ENCODE results near the gene GSAP.
"Not testable (repeated sequence)": the region's sequence is repeated elsewhere in the genome, so short reads cannot be mapped to it uniquely, and the experiment has no call there.

The GSAP gene

GRCh38 chr7:77351539-77352004, 64.6 kb downstream of the GSAP start:
- TF ChIP-seq CTCF (IDR thresholded peaks at IDR 0.05): no peak
- Histone ChIP-seq H3K36me3 (ENCODE audit: control insufficient read depth, insufficient read depth, low read length) (no peaks in the 10 kb centered on the region), H3K4me2 (ENCODE audit: low read length) (no peak overlapping the region), H3K27ac (no peak overlapping the region), H3K9me3 (ENCODE audit: control insufficient read depth, low read length) (no peaks in the 10 kb centered on the region), H2AFZ (no peak overlapping the region), H3K4me3 (ENCODE audit: low read depth, low read length) (no peak overlapping the region), H3K27me3 (ENCODE audit: control insufficient read depth, insufficient read depth, low read length) (no peaks in the 10 kb centered on the region), H3K9ac (no peak overlapping the region), H3K79me2 (no peaks in the 10 kb centered on the region), H3K4me1 (no peaks in the 10 kb centered on the region)

- no peak overlapping the region for H3K27ac ChIP-seq
- no peaks in the 10 kb centered on the region for H3K9me3 ChIP-seq (ENCODE audit: control insufficient read depth, low read length)
- H3K4me1 ChIP-seq: no peaks in the 10 kb centered on the region
- no peak overlapping the region for H3K9ac ChIP-seq
- H3K27me3 ChIP-seq (ENCODE audit: control insufficient read depth, insufficient read depth, low read length): no peaks in the 10 kb centered on the region
- no peak overlapping the region for H2AFZ ChIP-seq
- no peaks in the 10 kb centered on the region for H3K79me2 ChIP-seq
- H3K36me3 ChIP-seq (ENCODE audit: control insufficient read depth, insufficient read depth, low read length): no peaks in the 10 kb centered on the region
- TF ChIP-seq CTCF (IDR thresholded peaks at IDR 0.05): no peak
- H3K4me2 ChIP-seq (ENCODE audit: low read length): no peak overlapping the region
- H3K4me3 ChIP-seq (ENCODE audit: low read depth, low read length): no peak overlapping the region
Observed at GRCh38 chr7:77349141-77349540, 67.0 kb downstream of the GSAP start.

DNA sequence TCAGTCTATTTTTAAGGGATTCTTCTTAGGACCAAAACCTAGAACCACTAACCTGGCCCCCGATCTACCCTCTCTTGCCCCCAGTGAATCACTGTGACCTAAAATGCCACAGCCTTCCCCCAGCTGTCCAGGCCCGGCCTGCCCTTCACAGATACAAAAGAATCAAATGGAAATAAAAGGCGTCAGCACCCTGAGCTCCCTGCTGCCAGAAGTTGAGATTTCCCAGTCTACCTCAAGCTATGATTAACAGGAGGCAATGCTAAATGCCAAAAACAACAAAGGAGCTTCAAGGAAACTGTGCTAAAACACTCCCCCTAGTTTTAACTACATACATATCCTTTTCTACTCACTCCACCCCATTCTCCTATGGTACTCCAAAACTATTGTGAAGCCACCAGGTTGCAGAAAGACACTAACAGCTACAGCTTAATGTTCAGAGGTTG, 67.8 kb downstream of the GSAP start:
- Histone ChIP-seq H3K79me2 (no peaks in the 10 kb centered on the region), H2AFZ (no peak overlapping the region), H3K36me3 (ENCODE audit: control insufficient read depth, insufficient read depth, low read length) (no peaks in the 10 kb centered on the region), H3K27ac (peak overlapping the region; percentile 0), H3K9ac (no peak overlapping the region), H3K4me1 (no peaks in the 10 kb centered on the region), H3K4me2 (ENCODE audit: low read length) (no peak overlapping the region), H3K4me3 (ENCODE audit: low read depth, low read length) (no peak overlapping the region), H3K27me3 (ENCODE audit: control insufficient read depth, insufficient read depth, low read length) (no peaks in the 10 kb centered on the region), H3K9me3 (ENCODE audit: control insufficient read depth, low read length) (no peaks in the 10 kb centered on the region)
- TF ChIP-seq CTCF (IDR thresholded peaks at IDR 0.05): no peak

- no peaks in the 10 kb centered on the region for H3K27me3 ChIP-seq (ENCODE audit: control insufficient read depth, insufficient read depth, low read length)
- no peak overlapping the region for H2AFZ ChIP-seq
- no peak overlapping the region for H3K4me2 ChIP-seq (ENCODE audit: low read length)
- H3K79me2 ChIP-seq: no peaks in the 10 kb centered on the region
- no peaks in the 10 kb centered on the region for H3K36me3 ChIP-seq (ENCODE audit: control insufficient read depth, insufficient read depth, low read length)
- no peaks in the 10 kb centered on the region for H3K9me3 ChIP-seq (ENCODE audit: control insufficient read depth, low read length)
- no peak overlapping the region for H3K9ac ChIP-seq
- no peaks in the 10 kb centered on the region for H3K4me1 ChIP-seq
- H3K4me3 ChIP-seq (ENCODE audit: low read depth, low read length): no peak overlapping the region
- TF ChIP-seq CTCF (IDR thresholded peaks at IDR 0.05): no peak
- no peak overlapping the region for H3K27ac ChIP-seq
Observed at GRCh38 chr7:77346441-77346840, 69.7 kb downstream of the GSAP start.

- not testable (repeated sequence) for H2AFZ ChIP-seq; H3K4me2 ChIP-seq (ENCODE audit: low read length); H3K4me1 ChIP-seq; H3K4me3 ChIP-seq (ENCODE audit: low read depth, low read length); H3K27me3 ChIP-seq (ENCODE audit: control insufficient read depth, insufficient read depth, low read length); H3K79me2 ChIP-seq; H3K9me3 ChIP-seq (ENCODE audit: control insufficient read depth, low read length); H3K9ac ChIP-seq; H3K27ac ChIP-seq; H3K36me3 ChIP-seq (ENCODE audit: control insufficient read depth, insufficient read depth, low read length)
Observed at GRCh38 chr7:77345426-77345825, 70.7 kb downstream of the GSAP start.

Measured in parathyroid adenoma (tissue), 2 donors.